ENCODE measurements around the gene RHOF. TPM values are rescaled to one million over a fixed set of nuclear protein-coding genes. Genes with fewer than 3 reads are reported as not detected.
"Not testable (repeated sequence)": the region's sequence is repeated elsewhere in the genome, so short reads cannot be mapped to it uniquely, and the experiment has no call there.

Gene RHOF
- total RNA-seq, 1 donor from 2014 or later: 7.6 TPM

GRCh38 chr12:121776190-121777098 is 17.0 kb downstream of the RHOF start:
- no peak for DNase-seq (ENCODE audit: low read depth, low spot score)

GRCh38 chr12:121775501-121775900 is 18.0 kb downstream of the RHOF start:
- DNase-seq (ENCODE audit: low read depth, low spot score): no peak

GRCh38 chr12:121774968-121775474 is 18.5 kb downstream of the RHOF start:
- no peak for DNase-seq (ENCODE audit: low read depth, low spot score)

GRCh38 chr12:121773011-121773777 is 20.3 kb downstream of the RHOF start:
- DNase-seq (ENCODE audit: low read depth, low spot score): no peak

GRCh38 chr12:121770813-121771625 is 22.5 kb downstream of the RHOF start:
- no peak for DNase-seq (ENCODE audit: low read depth, low spot score)

- DNase-seq (ENCODE audit: low read depth, low spot score): no peak
Observed at GRCh38 chr12:121770388-121770787, 23.1 kb downstream of the RHOF start.

- no peak for DNase-seq (ENCODE audit: low read depth, low spot score)
Observed at GRCh38 chr12:121769831-121770301, 23.6 kb downstream of the RHOF start.

GRCh38 chr12:121769297-121769830 is 24.1 kb downstream of the RHOF start:
- no peak for DNase-seq (ENCODE audit: low read depth, low spot score)

- DNase-seq (ENCODE audit: low read depth, low spot score): no peak
Observed at GRCh38 chr12:121767525-121768016, 25.9 kb downstream of the RHOF start.

- DNase-seq (ENCODE audit: low read depth, low spot score): no peak
Observed at GRCh38 chr12:121766290-121767039, 27.0 kb downstream of the RHOF start.

GRCh38 chr12:121765573-121765972 is 27.9 kb downstream of the RHOF start:
- no peak for DNase-seq (ENCODE audit: low read depth, low spot score)

GRCh38 chr12:121764808-121765207 is 28.7 kb downstream of the RHOF start:
- DNase-seq (ENCODE audit: low read depth, low spot score): no peak

- DNase-seq (ENCODE audit: low read depth, low spot score): no peak
Observed at GRCh38 chr12:121762269-121762668, 31.2 kb downstream of the RHOF start.

- DNase-seq (ENCODE audit: low read depth, low spot score): not testable (repeated sequence)
Observed at GRCh38 chr12:121758536-121758935, 35.0 kb downstream of the RHOF start.

- no peak for DNase-seq (ENCODE audit: low read depth, low spot score)
Observed at GRCh38 chr12:121755591-121755990, 37.9 kb downstream of the RHOF start.

- DNase-seq (ENCODE audit: low read depth, low spot score): no peak
Observed at GRCh38 chr12:121754836-121755235, 38.7 kb downstream of the RHOF start.

GRCh38 chr12:121753844-121754264 is 39.6 kb downstream of the RHOF start:
- DNase-seq (ENCODE audit: low read depth, low spot score): no peak

- DNase-seq (ENCODE audit: low read depth, low spot score): no peak
Observed at GRCh38 chr12:121751749-121752351, 41.6 kb downstream of the RHOF start.

- DNase-seq (ENCODE audit: low read depth, low spot score): no peak
Observed at GRCh38 chr12:121751034-121751433, 42.5 kb downstream of the RHOF start.
